Endodermal cell (in vitro differentiated cells): ENCODE measurements around the gene BTN1A1. TPM values are rescaled to one million over a fixed set of nuclear protein-coding genes. Genes with fewer than 3 reads are reported as not detected.

Experiments used
- DNase-seq: peaks from one replicate; pipeline ENCODE4 v3.0.0-alpha.2; 2017
- H3K27ac ChIP-seq: 2 replicates; pipeline ENCODE4 v1.5.1; 2013; ENCODE audit warnings: mild to moderate bottlenecking, low read depth, low read length, moderate library complexity
- H3K27me3 ChIP-seq: 2 replicates; pipeline ENCODE4 v1.6.1; 2013; ENCODE audit warnings: mild to moderate bottlenecking, low read length, moderate library complexity; ENCODE audit not compliant: insufficient read depth, control insufficient read depth, poor library complexity, severe bottlenecking
- H3K36me3 ChIP-seq: 2 replicates; pipeline ENCODE4 v1.7.0; 2013; ENCODE audit warnings: mild to moderate bottlenecking, low read length, moderate library complexity; ENCODE audit not compliant: control insufficient read depth, insufficient read depth
- H3K4me1 ChIP-seq: one replicate; pipeline ENCODE4 v1.7.0; 2013; ENCODE audit warnings: low read length; ENCODE audit not compliant: control insufficient read depth, insufficient read depth
- H3K4me3 ChIP-seq: 2 replicates; pipeline ENCODE4 v1.5.1; 2013; ENCODE audit warnings: mild to moderate bottlenecking, low read length, moderate library complexity
- H3K9ac ChIP-seq: 2 replicates; pipeline ENCODE4 v1.6.1; 2013; ENCODE audit warnings: mild to moderate bottlenecking, low read length, moderate library complexity; ENCODE audit not compliant: poor library complexity, severe bottlenecking; ENCODE audit errors: extremely low read depth
- H3K9me3 ChIP-seq: 2 replicates; pipeline ENCODE4 v1.6.1; 2013; ENCODE audit warnings: mild to moderate bottlenecking, low read length, moderate library complexity; ENCODE audit not compliant: control insufficient read depth
- H3K27ac Mint-ChIP-seq: 2 replicates; pipeline ENCODE4 v1.8.0; 2020; ENCODE audit warnings: mixed read lengths
- H3K27me3 Mint-ChIP-seq: 2 replicates; pipeline ENCODE4 v1.8.0; 2021; ENCODE audit warnings: mild to moderate bottlenecking, mixed read lengths; ENCODE audit not compliant: insufficient read depth
- H3K36me3 Mint-ChIP-seq: 2 replicates; pipeline ENCODE4 v1.8.0; 2020; ENCODE audit warnings: low read depth, mixed read lengths
- H3K4me1 Mint-ChIP-seq: 2 replicates; pipeline ENCODE4 v1.8.0; 2020; ENCODE audit warnings: mixed read lengths
- H3K4me3 Mint-ChIP-seq: 2 replicates; pipeline ENCODE4 v1.8.0; 2020; ENCODE audit warnings: mild to moderate bottlenecking, moderate library complexity, mixed read lengths
- H3K9me3 Mint-ChIP-seq: 2 replicates; pipeline ENCODE4 v1.8.0; 2020; ENCODE audit warnings: mild to moderate bottlenecking, mixed read lengths
- CTCF ChIP-seq: fragments of 200-600 bp; sonication (generic); conservative IDR thresholded peaks from 2 replicates; pipeline ENCODE4 v1.5.0; 2021; ENCODE audit warnings: antibody characterized with exemption, mild to moderate bottlenecking
- WGBS, 2 experiments: methylation state at CpG; one replicate each; pipeline versions ENCODE4 v1.1.5 to v1.1.7; 2013; ENCODE audit warnings: missing lambda C conversion rate in 2 of 2, mixed read lengths in 1 of 2; ENCODE audit not compliant: insufficient coverage in 1 of 2, insufficient read length in 1 of 2; 5-methylcytosine and 5-hydroxymethylcytosine counted together
- total RNA-seq, 2 donors: library from RNA; stranded (reverse); fragmentation: NEBNext Ultra II Directional in 1 of 2; extraction: Animal tissue kit (Norgen Biotek cat#: 25700) in 1 of 2; gene quantifications; 2 replicates in 1 of 2; 3 replicates in 1 of 2; pipeline ENCODE4 v1.2.1, GENCODE V29; 2021

BTN1A1 gene
- total RNA-seq, 2 donors from 2014 or later = 0.11 TPM; not detected in 1

- Mint-ChIP-seq H3K36me3 (peaks cover 15% of the 10 kb centered on the region), H3K9me3 (no peaks in the 10 kb centered on the region)
- no peak for TF ChIP-seq CTCF
These were observed 44.6 kb upstream of the BTN1A1 start for GRCh38 chr6:26455357-26455970.

GRCh38 chr6:26457264-26457805 lies 42.8 kb upstream of the BTN1A1 start:
- peak; percentile 79 for DNase-seq
- Histone ChIP-seq H3K36me3 (peaks cover 18% of the 10 kb centered on the region), H3K9me3 (no peaks in the 10 kb centered on the region), H3K4me3 (peak overlapping the region; percentile 98), H3K4me1 (no peaks in the 10 kb centered on the region), H3K27ac (peak overlapping the region; percentile 71), H3K9ac (peak overlapping the region; percentile 93), H3K27me3 (peaks cover 8% of the 10 kb centered on the region)
- no peak for TF ChIP-seq CTCF
- 25 to 37% methylated on average over 6 to 9 of the region's 9 CpGs for WGBS, 2 experiments
- peak overlapping the region; percentile 86 for H3K4me3 Mint-ChIP-seq
- H3K36me3 Mint-ChIP-seq = peaks cover 27% of the 10 kb centered on the region
- H3K9me3 Mint-ChIP-seq = no peaks in the 10 kb centered on the region
- peaks cover 7% of the 10 kb centered on the region for H3K27me3 Mint-ChIP-seq
- H3K27ac Mint-ChIP-seq = peak overlapping the region; percentile 97
- peaks cover 17% of the 10 kb centered on the region for H3K4me1 Mint-ChIP-seq

More at GRCh38 chr6:26455357-26455970, 44.6 kb upstream of the BTN1A1 start:
- Mint-ChIP-seq H3K4me3 (no peak overlapping the region), H3K27ac (no peak overlapping the region), H3K4me1 (peaks cover 15% of the 10 kb centered on the region), H3K27me3 (peaks cover 9% of the 10 kb centered on the region)
- Histone ChIP-seq H3K9me3 (no peaks in the 10 kb centered on the region), H3K36me3 (peaks cover 3% of the 10 kb centered on the region), H3K4me3 (no peak overlapping the region), H3K9ac (no peak overlapping the region), H3K4me1 (no peaks in the 10 kb centered on the region), H3K27ac (no peak overlapping the region), H3K27me3 (peaks cover 8% of the 10 kb centered on the region)
- DNase-seq = no peak
- WGBS, 2 experiments = 90 to 94% methylated on average over 3 of the region's 3 CpGs

- 0 to 3% methylated on average over 8 to 31 of the region's 31 CpGs for WGBS, 2 experiments
- Mint-ChIP-seq H3K27me3 (peaks cover 3% of the 10 kb centered on the region), H3K9me3 (no peaks in the 10 kb centered on the region), H3K27ac (peak within 1 kb of the TSS; percentile 97), H3K4me3 (peak within 1 kb of the TSS; percentile 86), H3K36me3 (peaks cover 34% of the 10 kb centered on the region), H3K4me1 (peaks cover 17% of the 10 kb centered on the region)
- Histone ChIP-seq H3K27ac (peak within 1 kb of the TSS; percentile 78), H3K4me1 (no peaks in the 10 kb centered on the region), H3K27me3 (peaks cover 2% of the 10 kb centered on the region), H3K4me3 (peak within 1 kb of the TSS; percentile 98), H3K9ac (peak within 1 kb of the TSS; percentile 93), H3K36me3 (peaks cover 25% of the 10 kb centered on the region), H3K9me3 (no peaks in the 10 kb centered on the region)
- DNase-seq = peak; percentile 92
- TF ChIP-seq CTCF = no peak
These were observed 42.1 kb upstream of the BTN1A1 start, which contains the start of gene BTN2A1 for GRCh38 chr6:26457806-26458688. Gene BTN2A1, plus strand, starts transcription at chr6:26457955. Its CDS starts 682 bp downstream, at chr6:26458637.
